AG04449 (cell line): Measurements from ENCODE around the gene PHF20.
"Not testable (repeated sequence)": the region's sequence is repeated elsewhere in the genome, so short reads cannot be mapped to it uniquely, and the experiment has no call there.

Source experiments
- CTCF ChIA-PET: fragments of 350-600 bp; formaldehyde crosslinking; extraction: SDS; loops from one replicate; lab custom pipeline; 2021; ENCODE audit warnings: antibody characterized with exemption; lab: Yijun Ruan, JAX
- POLR2A ChIA-PET: fragments of 400-600, 350-600 bp; formaldehyde crosslinking; extraction: SDS; loops from one replicate; lab custom pipeline; 2020; ENCODE audit warnings: antibody characterized with exemption, inconsistent platforms; lab: Yijun Ruan, JAX
- DNase-seq: peaks from one replicate; pipeline ENCODE4 v3.0.0-alpha.2; 2010; ENCODE audit warnings: low read depth, low spot score
- H3K4me3 ChIP-seq: 2 replicates; pipeline ENCODE4 v1.5.1; 2011; ENCODE audit warnings: low read depth, mild to moderate bottlenecking, control low read depth, low read length
- TF ChIP-seq, protein P1 (sequence below): IDR thresholded peaks from one replicate; pipeline ENCODE4 v1.5.1; 2011; ENCODE audit warnings: mild to moderate bottlenecking, moderate library complexity, low read length, control low read depth, inconsistent platforms; ENCODE audit not compliant: insufficient read depth; ENCODE audit errors: missing control alignments

Gene PHF20

DNA sequence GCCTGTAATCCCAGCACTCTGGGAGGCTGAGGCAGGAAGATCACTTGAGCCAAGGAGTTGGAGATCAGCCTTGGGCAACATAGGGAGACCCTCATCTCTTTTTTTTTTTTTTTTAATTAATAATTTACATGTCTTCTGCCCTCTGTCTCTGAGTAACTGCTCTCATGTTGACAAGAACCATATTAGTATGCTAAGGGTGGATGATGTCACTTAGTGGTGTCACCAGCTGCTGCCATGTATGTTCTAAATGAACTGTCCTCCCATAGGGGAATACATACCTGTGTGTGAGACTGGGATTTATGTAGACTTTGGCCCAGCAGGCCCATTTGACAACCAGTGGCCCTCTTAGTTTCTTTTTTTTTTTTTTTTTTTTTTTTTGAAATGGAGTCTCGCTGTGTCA lies 116.8 kb downstream of the PHF20 start:
- ChIA-PET POLR2A (no interaction called here), CTCF (no interaction called here)
- no peak for DNase-seq
- TF ChIP-seq, protein P1, sequence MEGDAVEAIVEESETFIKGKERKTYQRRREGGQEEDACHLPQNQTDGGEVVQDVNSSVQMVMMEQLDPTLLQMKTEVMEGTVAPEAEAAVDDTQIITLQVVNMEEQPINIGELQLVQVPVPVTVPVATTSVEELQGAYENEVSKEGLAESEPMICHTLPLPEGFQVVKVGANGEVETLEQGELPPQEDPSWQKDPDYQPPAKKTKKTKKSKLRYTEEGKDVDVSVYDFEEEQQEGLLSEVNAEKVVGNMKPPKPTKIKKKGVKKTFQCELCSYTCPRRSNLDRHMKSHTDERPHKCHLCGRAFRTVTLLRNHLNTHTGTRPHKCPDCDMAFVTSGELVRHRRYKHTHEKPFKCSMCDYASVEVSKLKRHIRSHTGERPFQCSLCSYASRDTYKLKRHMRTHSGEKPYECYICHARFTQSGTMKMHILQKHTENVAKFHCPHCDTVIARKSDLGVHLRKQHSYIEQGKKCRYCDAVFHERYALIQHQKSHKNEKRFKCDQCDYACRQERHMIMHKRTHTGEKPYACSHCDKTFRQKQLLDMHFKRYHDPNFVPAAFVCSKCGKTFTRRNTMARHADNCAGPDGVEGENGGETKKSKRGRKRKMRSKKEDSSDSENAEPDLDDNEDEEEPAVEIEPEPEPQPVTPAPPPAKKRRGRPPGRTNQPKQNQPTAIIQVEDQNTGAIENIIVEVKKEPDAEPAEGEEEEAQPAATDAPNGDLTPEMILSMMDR: no peak
- no peak overlapping the region for H3K4me3 ChIP-seq

DNA sequence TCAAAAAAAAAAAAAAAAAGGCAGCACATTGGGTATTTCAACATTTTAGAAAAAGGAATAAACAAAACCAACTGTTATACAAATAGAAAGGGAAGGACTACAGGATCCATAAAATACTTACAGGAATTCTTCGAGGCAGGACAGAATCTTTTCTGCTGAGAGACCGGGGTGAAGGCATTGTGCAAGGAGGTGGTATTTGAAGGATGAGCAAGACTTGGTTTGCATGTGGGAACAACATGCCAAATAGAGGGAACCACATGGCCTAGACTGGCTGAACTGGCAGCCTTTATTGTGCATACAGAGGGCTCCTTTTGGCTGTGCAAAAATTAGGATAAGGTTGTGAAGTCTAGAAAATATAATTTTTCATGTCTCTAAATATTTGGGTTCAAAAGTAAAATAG lies 119.6 kb downstream of the PHF20 start:
- no peak for DNase-seq
- POLR2A ChIA-PET: no interaction called here
- no peak overlapping the region for H3K4me3 ChIP-seq
- CTCF ChIA-PET: interaction anchor here (0.9 kb wide), 1 partner anchor 153 kb away, joined by 3 read pairs; no protein-coding TSS in a partner anchor
- TF ChIP-seq, protein P1: no peak

DNA sequence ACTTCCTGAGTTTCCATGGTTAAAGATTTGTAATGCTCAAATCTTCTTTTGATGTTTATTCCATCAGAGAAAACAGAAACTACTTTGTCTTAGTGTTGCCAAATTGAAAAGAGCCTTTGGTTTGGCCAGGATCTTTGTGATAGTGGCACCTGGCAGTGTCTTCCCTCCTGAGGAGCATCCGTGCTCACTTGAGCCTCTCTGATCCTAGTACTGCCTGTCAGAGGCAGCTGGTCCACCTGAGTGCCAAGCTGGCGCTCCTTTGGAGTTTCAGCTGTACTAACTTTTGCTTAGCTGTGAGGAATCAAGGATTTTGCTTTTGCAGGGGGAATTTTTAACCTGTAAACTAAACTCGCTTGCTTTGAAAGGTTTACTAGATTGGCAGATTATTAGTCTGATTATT lies 121.1 kb downstream of the PHF20 start:
- ChIA-PET CTCF (no interaction called here), POLR2A (no interaction called here)
- H3K4me3 ChIP-seq: no peak overlapping the region
- DNase-seq: no peak
- TF ChIP-seq, protein P1: no peak

DNA sequence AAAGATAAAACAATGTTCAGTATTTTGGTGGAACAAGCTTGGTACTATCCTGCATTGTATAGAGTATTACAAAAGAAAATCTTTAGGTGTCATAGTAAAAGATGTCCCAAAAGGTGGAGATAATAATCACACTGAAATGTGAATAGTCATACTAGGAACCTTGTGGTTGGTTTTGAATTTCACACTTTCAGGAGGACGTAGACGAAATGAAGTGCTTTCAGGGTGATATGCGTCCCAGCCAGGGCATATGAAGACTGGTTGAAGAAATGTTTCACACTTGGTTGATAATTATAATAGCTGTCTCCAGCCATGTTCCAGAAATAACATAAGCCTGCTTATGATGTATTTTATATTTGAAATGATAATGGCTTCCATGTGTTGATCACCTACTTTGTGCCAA lies 122.1 kb downstream of the PHF20 start:
- TF ChIP-seq, protein P1: no peak
- no peak overlapping the region for H3K4me3 ChIP-seq
- DNase-seq: no peak
- POLR2A ChIA-PET: no interaction called here
- CTCF ChIA-PET: interaction anchor here (1.3 to 1.5 kb wide), 2 partner anchors 9 to 60 kb away, joined by 3 to 6 read pairs; partner anchors contain the start of gene SCAND1

DNA sequence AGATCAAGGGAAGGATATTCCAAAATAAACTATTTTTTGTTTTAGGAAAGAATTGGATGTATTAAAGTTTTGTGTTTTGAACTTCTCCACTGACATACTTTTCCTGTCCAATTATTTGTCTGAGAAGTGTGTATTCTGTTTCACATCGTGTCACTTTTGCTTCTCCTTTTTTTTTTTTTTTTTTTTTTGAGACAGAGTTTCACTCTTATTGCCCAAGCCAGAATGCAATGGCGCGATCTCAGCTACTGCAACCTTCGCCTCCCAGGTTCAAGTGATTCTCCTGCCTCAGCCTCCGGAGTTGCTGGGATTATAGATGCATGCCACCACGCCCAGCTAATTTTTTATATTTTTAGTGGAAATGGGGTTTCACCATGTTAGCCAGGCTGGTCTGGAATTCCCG lies 123.7 kb downstream of the PHF20 start:
- H3K4me3 ChIP-seq, DNase-seq, CTCF ChIA-PET, POLR2A ChIA-PET: not testable (repeated sequence)

DNA sequence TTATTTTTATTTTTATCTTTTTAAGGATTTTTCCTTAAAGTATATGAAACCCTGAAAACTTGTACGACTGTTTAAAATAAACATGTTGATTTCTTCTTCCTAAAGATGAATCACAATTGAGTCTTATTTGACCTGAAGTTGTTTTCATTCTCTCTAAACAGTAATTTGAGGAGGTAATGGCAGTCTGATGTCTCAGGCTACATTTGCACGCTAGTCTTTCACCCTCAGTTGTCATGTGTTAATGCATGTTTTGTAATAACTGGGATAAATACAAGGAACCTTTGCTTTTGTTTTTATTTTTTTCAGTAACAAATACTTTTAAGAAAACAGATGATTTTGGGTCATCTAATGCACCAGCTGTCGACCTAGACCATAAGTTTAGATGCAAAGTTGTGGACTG lies 127.2 kb downstream of the PHF20 start:
- H3K4me3 ChIP-seq: no peak overlapping the region
- TF ChIP-seq, protein P1: no peak
- DNase-seq: no peak
- POLR2A ChIA-PET: no interaction called here
- CTCF ChIA-PET: no interaction called here

DNA sequence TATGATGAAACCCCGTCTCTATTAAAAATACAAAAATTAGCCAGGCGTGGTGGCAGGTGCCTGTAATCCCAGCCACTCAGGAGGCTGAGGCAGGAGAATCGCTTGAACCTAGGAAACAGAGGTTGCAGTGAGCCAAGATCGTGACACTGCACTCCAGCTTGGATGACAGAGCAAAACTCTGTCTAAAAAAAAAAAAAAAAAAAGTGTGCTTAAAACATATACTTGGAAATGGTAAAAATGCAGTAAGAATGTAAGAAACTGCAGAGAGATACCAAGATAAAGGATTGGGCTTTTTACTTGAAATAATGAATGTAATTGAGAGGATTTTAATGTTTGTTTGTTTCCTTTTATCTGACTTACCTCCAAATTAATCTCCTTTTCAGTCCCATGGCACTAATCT lies 129.4 kb downstream of the PHF20 start:
- POLR2A ChIA-PET: interaction anchor here (1.3 kb wide), 1 partner anchor 159 kb away, joined by 4 read pairs; the partner anchor contains the start of gene RBM39
- CTCF ChIA-PET: interaction anchor here (0.6 to 1.4 kb wide), 3 partner anchors 9 to 52 kb away, joined by 3 to 8 read pairs (median 3); partner anchors contain the start of gene SCAND1
- H3K4me3 ChIP-seq, DNase-seq: not testable (repeated sequence)
